RKO (cell line): ENCODE measurements around the gene PTPRD.

Experiments
- DNase-seq: peaks from one replicate; pipeline ENCODE4 v3.0.0-alpha.2; 2016; ENCODE audit warnings: low spot score

The PTPRD gene

DNA sequence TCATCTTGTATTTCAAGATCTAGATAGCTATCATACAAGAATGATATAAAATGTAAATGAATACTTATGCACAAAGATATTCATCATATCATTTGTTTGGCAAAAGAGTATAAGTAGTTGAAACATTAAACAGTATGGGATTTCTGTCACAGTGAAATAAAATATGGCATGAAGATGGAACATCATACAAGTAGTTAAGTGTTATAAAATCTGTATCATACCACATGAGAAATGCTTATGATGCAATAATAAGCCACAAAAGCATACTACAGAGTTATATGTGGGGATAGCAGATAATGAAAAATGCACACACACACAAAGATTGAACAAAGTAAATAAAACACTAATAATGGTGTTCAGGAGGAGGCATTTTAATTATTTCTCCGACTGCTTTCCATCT, 1975.2 kb downstream of the PTPRD start:
- no peak for DNase-seq

DNA sequence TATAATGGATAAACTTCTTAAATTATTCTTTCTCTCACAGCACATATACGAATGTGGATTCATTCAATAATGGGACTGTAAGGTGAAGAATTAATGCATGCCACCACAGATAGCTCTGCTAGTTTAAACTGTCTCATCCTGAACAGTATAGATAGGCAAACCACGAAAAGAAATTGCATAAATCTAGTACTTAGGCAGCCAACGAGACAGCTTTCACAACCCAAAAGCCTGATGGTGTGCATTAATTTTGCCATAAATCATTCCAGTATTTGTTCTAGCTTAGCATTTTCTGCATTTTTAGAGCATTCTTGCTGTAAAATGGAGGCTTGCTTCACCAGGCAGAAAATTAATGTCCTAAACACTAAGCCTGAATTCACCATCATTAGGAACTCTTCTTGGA, 1979.0 kb downstream of the PTPRD start:
- no peak for DNase-seq

DNA sequence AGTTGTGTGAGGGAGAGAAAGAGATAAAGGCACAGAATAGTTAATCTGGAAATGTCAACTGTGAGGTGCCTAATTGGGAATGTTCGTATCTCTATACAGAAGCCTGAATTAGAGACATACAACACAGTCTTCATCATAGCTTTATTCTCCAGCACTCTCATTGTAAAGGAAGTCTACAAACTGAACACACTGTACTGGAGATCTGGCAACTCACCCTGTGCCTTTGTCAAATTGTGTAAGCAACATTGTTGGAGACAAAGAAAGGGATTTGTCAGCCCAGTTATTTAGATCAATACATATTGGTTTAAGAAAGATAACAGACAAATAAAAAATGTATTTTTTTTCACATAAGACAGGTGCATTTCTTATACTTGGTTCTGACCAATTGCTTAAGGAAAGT, 1980.3 kb downstream of the PTPRD start:
- DNase-seq: no peak

DNA sequence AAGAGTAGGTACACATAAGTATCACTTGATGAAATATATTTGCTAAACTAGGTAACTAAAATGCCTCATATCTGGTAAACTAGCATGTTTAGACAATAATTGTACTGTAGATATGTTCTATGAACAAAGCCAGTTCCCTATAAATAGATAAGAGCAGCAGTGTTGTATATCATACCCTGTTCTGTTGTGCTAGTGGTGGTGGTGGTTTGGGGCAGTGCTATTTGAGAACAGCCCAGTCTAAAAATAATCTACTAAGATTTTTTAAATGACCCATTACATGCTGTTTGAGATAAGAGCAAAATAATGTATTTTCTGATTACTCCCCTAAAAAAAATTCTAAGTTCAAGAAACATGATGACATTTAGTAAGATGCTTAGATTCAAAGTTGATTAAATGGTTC, 1984.0 kb downstream of the PTPRD start:
- DNase-seq: no peak

DNA sequence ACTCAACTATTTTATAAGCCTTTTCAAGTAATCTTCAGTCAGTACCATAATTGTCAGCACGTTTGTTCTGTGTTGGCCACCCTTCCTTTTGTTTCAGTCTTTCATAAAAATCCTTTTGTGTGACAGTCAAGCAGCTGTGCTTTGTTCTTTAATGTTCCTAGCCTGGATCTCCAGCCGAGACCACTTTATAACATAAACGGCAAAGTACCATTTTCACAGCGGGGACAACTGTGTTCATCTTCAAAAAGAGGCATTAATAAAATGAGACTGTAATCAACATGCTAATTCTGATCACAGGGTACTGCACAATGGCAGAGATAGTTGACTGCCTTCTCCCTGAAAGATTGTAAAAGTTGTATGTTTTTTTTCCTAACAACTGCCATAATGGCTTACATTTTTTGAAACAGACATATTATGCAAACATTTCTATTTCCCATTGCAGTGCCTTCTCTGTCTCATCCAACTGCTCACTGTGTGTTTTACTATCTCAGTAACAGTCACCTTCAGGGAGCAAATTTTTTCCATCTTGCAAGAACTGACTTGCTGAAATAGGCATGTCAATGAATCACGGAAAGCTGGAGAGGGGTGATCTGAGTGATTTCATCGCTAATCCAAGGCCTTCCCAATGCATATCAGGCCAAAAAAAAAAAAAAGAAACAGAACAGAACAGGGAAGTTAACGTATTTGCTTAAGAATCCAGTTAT, 1984.7 kb downstream of the PTPRD start:
- no peak for DNase-seq

DNA sequence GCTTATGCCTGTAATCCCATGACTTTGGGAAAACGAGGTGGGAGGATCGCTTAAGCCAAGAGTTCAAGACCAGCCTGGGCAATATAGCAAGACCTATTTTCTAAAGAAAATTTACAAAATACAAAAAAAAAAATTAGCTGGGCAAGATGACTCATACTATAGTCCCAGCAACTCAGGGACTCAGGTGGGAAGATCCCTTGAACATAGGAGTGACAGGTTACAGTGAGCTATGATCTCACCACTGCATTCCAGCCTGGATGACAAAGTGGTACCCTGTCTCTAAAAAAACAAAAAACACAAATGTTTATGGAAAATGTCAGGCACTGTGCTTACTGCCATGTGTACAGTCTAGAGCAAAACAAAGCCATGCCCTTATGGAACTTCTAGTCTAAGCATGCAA, 1989.9 kb downstream of the PTPRD start:
- no peak for DNase-seq

DNA sequence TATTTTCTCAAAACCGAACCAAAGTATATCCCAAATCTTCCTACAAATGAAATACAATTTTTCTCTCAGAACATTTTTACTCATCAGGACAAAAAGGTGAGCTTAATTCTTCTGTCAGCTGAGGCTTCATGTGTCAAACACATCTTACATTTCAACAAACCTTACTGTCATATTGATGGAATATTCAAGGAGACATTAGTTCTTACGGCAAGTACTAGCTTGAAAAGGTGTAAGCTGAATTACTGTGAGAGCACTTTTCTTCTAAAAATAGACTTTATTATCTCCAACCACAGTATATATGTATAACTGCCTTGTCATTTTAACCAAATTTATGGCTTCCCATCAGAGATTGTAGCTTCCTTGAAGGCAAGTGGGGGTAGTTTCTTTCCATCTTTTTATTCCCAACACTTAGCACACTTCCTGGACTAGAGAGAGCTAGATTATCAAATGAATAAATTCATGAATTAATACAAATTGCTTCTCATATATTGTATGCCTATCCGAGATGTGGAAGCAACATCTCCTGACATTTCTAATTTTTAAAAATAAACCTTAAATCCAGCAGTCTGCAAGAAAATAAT, 1990.5 kb downstream of the PTPRD start:
- DNase-seq: no peak

DNA sequence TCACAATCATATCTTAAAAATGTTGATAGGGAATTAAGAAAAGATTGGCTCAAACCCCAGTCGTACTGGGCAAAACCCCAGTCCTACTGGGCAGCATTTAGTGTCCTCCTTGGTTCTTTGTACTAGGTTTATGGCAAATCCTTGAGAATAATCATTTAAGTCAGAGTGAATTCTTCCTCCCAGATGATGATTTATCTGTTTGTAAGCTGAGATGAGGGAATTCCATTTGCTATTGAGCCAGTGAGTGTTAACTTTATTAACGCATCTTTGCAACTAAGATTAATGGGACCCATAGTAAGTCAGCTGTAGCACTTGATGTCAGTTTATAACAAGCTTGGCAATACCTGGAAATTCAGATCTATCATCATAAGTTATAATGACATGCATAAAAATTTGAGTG, 1991.4 kb downstream of the PTPRD start:
- DNase-seq: no peak

DNA sequence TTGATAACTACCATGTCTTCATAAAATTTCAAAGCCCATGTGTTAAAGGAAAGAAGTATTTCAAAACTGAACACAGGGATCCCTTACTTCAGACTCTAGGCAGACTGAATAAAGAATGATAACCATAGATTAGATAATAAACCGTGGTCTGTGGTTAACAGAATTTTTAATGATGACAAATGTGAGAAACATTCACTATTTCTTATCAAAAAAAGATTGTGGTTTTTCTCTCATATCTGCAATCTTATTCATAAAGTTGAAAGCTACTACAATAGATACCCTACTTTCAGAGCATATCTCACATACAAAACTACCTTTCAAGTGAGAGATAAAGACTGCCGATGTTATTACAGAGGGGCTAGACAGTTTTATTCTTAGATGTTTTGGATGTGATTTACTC, 1996.4 kb downstream of the PTPRD start:
- no peak for DNase-seq

DNA sequence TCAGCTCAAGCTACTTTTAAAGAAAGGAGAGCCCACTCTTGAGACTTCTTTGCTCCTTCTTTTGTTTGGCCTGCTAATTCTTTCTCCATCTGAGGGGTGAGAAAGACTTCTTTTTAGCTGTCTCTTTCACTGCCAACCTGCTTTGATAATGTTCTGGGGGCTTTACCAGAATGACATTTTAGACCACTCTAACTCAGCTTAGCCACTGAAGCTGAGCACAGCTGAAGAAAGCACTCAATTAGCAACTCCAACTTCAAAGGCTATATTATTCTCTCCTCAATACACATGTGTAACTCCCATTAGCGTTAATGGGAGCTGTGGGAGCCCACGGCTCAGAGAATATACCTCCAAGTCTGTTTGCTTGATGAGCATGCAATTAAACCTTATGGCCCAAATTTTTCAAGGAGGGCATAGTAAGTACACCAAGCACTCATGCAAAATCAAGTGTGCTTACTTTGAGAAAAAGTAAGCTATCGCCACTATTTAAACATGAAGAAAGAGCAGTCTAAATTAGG, 1997.8 kb downstream of the PTPRD start:
- no peak for DNase-seq

DNA sequence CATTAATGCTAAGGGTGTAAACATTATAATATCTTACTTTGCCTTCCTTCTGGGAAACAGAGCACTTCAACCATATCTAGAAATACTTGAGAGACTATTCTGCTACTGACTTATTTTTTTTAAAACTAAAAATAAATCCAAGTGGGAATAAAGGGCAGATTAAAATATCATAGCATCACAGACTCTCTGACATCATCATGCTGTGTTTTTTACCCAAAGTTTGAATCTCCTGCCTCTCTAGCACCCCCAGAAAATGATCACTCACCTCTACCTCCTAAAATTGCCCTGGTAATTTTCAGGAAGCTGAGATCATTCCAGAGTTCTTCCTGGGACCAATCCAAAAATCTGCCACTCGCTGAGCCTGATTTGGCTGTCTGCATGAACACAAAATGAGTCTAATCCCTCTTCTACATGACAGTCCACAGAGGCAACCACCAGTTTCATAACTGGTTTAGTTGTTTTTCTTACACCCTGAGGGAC, 1999.4 kb downstream of the PTPRD start:
- no peak for DNase-seq

DNA sequence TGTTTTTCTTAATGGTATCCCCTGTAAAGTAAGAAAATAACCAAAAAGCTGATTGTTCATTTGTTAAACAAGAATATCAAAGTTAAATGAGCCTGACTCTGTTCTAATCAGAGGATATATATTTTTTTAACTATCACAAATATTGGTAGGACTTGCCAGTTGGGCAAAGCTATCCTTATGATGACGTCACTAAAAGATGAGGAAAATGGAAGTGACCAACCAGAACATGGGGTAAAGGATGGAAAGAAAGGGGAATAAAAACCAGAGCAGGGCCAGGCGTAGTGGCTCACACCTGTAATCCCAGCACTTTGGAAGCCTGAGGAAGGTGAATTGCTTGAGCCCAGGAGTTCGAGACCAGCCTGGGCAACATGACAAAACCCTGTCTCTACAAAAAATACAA, 2001.6 kb downstream of the PTPRD start:
- no peak for DNase-seq

DNA sequence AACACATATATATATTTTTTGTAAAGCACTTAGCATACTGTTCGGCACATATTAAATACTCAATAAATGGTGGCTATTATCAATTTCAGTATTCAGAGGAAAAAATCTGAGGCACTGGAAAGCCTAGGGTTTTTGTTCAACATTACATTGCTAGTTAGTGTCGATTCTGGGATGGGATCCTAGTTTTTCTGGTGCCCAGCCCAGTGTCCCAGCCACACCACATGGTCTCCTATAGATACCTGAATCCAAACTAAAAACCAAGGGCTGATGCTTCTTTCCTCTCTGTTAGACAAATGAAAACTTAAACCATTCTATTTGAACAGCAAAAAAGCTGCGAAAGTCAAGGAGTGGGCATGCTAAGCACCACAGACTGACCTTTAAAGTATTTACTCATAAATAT, 2002.5 kb downstream of the PTPRD start:
- no peak for DNase-seq

DNA sequence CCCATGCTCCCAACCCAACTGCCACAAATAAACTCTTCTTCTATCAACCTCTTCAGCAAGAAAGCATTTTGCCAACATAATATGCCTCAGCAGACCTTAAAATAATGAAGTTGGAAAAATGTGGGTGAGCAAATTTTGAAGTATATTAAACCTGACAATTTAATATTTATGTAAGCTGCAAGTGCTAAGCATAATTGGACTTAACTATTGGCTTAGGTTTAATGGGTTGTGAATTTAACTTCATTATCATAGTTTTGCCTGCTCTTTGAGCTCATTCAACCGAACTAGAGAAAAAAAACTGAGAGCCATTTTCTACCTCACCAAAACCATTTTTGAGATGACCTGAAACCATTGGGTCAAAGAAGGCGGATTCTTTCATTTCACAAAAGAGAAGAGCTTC, 2007.7 kb downstream of the PTPRD start:
- no peak for DNase-seq

DNA sequence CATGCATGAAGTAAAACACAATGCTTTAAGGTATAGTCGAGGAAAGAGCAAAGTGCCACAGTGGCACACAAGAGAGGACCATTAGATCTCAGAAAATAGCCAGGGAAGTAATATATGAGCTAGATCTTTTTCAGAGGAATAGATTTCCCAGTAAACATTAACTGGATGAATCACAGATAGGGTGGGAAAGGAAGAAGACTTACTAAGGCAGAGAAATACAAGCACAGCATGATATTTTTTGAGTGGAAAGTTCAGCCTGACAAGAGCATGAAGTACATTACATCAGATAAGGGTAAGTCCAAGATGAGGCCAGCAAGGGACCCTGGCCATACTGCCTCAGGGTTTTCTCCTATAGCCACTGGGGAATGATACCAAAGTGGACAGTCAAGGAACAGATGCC, 2008.6 kb downstream of the PTPRD start:
- DNase-seq: no peak

DNA sequence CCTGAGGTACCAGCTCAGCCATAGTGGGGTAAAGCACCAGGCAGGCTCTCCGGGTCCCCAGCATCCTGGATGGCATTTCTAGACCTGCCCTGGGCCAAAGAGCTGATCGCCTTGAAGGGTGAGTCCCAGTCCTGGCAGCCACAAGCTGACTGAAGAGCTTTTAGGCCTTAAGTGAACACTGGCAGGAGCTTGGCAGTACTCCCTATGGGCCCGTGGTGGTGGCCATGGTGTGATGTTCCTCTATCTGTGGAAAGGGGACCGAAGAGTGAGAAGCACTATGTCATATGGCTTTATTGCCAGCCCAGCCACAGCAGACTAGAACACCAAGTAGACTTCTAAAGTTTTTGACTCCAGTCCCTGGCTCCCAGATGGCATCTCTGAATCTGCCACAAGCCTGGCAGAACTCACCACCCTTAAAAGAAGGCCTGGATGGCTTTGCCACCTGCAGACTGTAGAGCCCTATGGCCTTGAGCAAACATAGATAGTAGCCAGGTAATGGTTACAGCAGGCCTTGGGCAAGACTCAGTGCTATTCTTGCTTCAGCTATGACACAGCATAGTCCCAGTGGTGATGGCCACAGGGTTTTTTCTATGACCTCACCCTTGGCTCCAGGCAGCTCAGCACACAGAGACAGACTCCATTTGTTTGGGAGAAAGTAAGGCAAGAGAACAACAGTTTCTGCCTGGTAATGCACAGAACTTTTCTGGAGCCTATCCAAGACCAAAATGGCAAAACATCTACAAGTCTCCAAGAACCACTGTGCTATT, 2011.7 kb downstream of the PTPRD start:
- no peak for DNase-seq

DNA sequence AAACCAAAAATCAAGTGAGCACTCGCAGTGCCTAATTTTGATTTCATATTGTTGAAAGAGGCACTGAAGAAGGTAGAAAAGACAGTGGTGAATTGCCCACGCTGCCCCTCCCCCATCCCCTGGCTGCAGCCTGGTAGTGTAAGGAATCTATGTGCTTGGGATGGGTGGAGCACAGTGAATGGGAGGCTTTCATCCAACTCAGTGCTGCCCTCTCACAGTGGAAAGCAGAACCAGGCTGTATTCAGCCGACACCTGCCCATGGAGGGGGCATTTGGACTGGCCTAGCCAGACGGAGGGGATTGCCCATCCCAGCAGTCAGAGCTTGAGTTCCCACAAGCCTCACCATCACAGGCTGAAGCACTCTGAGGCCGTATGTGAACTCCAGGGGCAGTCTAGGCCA, 2012.9 kb downstream of the PTPRD start:
- DNase-seq: no peak

DNA sequence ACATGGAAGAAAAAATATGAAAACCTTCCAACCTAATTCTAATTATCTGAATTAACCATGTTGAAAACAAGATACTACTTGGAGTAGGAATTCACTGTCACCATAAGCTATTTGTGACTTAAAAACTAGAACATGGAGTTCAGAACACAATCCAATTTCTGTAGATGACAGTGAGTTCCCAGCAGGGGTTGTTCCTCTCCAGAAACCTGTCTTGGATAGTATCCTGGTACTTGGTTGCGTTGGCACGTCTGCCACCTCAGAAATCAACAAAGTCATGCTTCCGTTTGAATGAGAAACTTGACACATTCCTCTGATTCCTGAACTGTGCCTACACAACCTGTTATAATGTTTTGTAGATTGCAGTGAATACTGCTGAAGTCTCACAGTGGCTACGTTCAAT, 2023.3 kb downstream of the PTPRD start:
- DNase-seq: no peak

DNA sequence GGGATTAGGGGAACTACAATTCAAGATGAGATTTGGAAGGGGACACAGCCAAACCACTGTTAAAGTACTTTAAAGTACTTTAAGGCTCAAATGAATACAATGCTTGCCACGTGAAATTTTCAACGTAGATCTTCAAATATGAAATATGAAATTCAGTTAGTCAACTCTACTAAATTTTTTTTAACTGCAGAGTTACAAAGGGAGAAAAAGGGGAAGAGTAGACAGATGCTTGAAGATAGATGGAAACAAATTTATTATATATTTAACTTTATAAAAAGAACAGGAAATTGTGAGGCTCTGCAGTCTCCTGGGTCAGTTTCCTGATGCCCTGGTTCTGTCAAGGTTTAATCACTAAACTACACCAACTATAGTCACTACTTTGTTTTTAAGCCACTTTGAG, 2027.8 kb downstream of the PTPRD start:
- no peak for DNase-seq

DNA sequence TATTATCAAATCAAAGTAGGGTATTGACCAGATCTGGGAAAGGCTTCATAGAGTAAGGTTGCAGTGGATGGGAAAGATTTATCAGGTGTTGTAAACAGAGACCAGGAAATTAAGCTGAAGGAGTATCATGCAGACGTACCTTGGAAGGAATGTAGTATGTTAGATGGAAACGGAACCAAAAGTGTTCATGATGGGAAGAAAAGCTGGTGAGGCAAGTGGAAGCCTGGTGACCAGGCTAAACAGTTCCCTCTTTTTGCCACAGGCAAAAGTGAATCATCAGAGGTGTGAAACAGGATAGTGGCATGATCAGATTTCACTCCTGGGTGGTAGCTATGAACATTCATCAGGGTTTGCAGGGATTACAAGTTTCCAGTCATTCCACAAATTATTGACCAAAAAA, 2033.1 kb downstream of the PTPRD start:
- DNase-seq: no peak

DNA sequence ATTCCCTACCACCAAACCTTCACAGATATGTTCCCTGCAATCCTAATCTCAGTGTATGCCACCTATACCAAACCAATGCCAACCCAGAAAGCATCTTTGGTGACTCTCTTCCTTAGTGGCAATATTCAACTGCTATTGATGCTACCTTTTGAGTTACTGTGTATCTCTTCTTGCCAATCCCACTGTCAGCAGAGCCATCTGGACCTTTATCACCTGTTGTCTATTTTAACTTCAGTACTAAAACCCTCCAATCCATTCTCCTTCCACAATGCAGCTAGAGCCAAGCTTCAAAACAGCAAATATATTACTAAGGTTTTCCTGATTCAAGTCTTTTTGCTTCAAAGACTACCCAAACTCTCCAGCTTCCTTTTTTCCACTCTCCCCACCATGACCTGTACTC, 2036.1 kb downstream of the PTPRD start:
- no peak for DNase-seq

DNA sequence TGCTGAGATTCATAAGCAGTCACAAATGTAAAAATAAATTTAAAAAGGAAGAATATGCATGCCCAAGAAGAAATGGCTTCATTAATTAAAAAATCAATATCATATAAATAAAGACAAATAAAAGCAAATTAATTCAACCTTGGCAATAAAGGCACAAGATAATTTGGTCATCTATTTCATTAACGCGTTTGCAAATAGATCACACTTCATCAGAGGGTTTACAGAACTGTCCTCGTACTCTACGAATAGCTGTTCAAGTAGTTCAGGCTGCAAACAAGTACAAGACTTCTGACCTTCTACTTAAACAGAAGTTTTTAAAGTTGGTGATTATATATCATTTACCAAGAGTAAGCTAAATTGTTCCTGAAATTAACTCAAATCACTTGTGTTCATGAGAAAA, 2038.0 kb downstream of the PTPRD start:
- DNase-seq: no peak

DNA sequence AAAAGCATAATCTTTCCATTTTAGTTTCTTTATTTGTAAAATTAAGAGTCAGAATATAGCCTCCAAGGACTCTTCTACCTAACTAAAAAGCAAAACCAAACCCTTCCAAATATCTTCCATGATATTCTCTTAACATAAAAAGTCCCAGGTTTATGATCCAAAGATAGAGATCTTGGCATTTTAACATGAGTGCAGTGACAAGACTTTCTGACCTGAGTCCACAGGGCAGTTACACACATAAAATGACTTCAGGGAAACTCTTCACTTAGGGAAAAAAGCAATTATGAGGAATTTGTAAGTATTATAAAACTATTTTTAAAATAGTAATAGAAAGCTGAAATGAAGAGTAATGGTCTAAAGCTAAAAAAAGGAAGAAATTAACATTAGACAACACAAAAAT, 2040.6 kb downstream of the PTPRD start:
- no peak for DNase-seq
